Measurements from ENCODE around the gene MLLT10. TPM values are rescaled to one million over a fixed set of nuclear protein-coding genes. Genes with fewer than 3 reads are reported as not detected.

MLLT10 gene
- total RNA-seq, 4 donors from 2014 or later = 46.3 to 109 (median 57.7) TPM

DNA sequence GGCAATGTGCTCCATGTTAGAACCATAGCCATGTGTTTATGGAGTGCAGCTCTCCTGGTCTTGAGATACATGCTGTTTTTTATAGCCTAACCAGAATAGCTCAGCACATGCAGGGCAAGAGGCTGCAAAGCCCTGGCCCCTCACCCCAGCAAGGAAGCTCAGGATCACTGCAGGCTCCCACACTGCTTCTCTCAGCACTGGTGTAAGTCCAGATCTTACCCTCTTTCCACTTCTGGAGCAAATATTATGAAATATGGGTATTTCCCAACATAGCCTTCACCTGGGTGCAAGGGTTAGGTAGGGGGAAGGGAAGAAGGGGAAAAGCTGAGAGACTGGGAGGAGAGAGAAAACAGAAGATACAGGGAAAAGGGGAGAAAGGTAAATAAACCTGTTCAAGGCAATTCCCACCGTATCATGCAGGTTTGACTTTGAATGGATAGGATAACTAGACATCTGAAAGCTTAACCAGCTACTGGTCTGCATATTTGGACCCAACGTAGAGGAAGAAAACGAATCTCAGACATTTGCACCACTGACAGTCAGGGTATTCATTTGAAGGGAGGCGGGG is 28.2 kb upstream of the MLLT10 start:
- intact Hi-C loops (cut with DNase I) = loop anchor here (10.0 kb wide), 1 partner anchor 449 kb away; no protein-coding TSS in a partner anchor
- WGBS, 2 donors = 86 to 90% methylated on average over 4 of the region's 4 CpGs
- Histone ChIP-seq H3K27ac (no peak overlapping the region), H3K4me1 (peaks cover 5 to 25% of the 10 kb centered on the region in 2 donors), H3K27me3 (no peaks in the 10 kb centered on the region), H3K4me3 (replicated peaks in 1 of 3) (no peak overlapping the region), H3K36me3 (no peaks in the 10 kb centered on the region), H3K9me3 (no peaks in the 10 kb centered on the region)
- TF ChIP-seq, protein P1, sequence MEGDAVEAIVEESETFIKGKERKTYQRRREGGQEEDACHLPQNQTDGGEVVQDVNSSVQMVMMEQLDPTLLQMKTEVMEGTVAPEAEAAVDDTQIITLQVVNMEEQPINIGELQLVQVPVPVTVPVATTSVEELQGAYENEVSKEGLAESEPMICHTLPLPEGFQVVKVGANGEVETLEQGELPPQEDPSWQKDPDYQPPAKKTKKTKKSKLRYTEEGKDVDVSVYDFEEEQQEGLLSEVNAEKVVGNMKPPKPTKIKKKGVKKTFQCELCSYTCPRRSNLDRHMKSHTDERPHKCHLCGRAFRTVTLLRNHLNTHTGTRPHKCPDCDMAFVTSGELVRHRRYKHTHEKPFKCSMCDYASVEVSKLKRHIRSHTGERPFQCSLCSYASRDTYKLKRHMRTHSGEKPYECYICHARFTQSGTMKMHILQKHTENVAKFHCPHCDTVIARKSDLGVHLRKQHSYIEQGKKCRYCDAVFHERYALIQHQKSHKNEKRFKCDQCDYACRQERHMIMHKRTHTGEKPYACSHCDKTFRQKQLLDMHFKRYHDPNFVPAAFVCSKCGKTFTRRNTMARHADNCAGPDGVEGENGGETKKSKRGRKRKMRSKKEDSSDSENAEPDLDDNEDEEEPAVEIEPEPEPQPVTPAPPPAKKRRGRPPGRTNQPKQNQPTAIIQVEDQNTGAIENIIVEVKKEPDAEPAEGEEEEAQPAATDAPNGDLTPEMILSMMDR (IDR thresholded peaks at IDR 0.05) = no peak
- no peak for TF ChIP-seq POLR2A (IDR thresholded peaks at IDR 0.05)
- no peak for DNase-seq

GRCh38 chr10:21506351-21506750 is 27.7 kb upstream of the MLLT10 start:
- Histone ChIP-seq H3K27me3 (no peaks in the 10 kb centered on the region), H3K36me3 (no peaks in the 10 kb centered on the region), H3K4me1 (peaks cover 5 to 22% of the 10 kb centered on the region in 2 donors), H3K4me3 (replicated peaks in 1 of 3) (no peak overlapping the region), H3K9me3 (no peaks in the 10 kb centered on the region), H3K27ac (peak overlapping the region in 1 of 3 donors; percentile 10)
- 72 to 73% methylated on average over 3 of the region's 3 CpGs for WGBS, 2 donors
- intact Hi-C loops (cut with DNase I) = loop anchor here (10.0 kb wide), 1 partner anchor 448 kb away; no protein-coding TSS in a partner anchor
- TF ChIP-seq, protein P1 (IDR thresholded peaks at IDR 0.05) = no peak
- no peak for TF ChIP-seq POLR2A (IDR thresholded peaks at IDR 0.05)
- no peak for DNase-seq

GRCh38 chr10:21507150-21507549 is 26.9 kb upstream of the MLLT10 start:
- Histone ChIP-seq H3K4me1 (peaks cover 5 to 26% of the 10 kb centered on the region in 2 donors), H3K27ac (no peak overlapping the region), H3K4me3 (replicated peaks in 1 of 3) (no peak overlapping the region), H3K36me3 (no peaks in the 10 kb centered on the region), H3K9me3 (no peaks in the 10 kb centered on the region), H3K27me3 (no peaks in the 10 kb centered on the region)
- DNase-seq = no peak
- intact Hi-C loops (cut with DNase I) = loop anchor here (10.0 kb wide), 1 partner anchor 448 kb away; no protein-coding TSS in a partner anchor
- TF ChIP-seq, protein P1 (IDR thresholded peaks at IDR 0.05) = no peak
- TF ChIP-seq POLR2A (IDR thresholded peaks at IDR 0.05) = no peak
- 83 to 87% methylated on average over 21 of the region's 21 CpGs for WGBS, 2 donors

- TF ChIP-seq POLR2A (IDR thresholded peaks at IDR 0.05) = no peak
- TF ChIP-seq, protein P1 (IDR thresholded peaks at IDR 0.05) = no peak
- no peak overlapping the region for H3K4me3 ChIP-seq (replicated peaks in 1 of 3)
- intact Hi-C loops (cut with DNase I) = loop anchor here (10.0 kb wide), 1 partner anchor 446 kb away; no protein-coding TSS in a partner anchor
- H3K27ac ChIP-seq = peak overlapping the region; percentile 30 to 84 (median 40)
- 73 to 75% methylated on average over 35 to 42 of the region's 43 CpGs for WGBS, 2 donors
- peaks cover 5 to 18% of the 10 kb centered on the region in 2 donors for H3K4me1 ChIP-seq
- no peak for DNase-seq
- H3K36me3 ChIP-seq = no peaks in the 10 kb centered on the region
- no peaks in the 10 kb centered on the region for H3K27me3 ChIP-seq
- H3K9me3 ChIP-seq = no peaks in the 10 kb centered on the region
Measured at GRCh38 chr10:21508706-21509331, 25.2 kb upstream of the MLLT10 start.

All from thyroid gland (tissue), 4 donors.